ENCODE data around the gene TIGD6. TPM values are rescaled to one million over a fixed set of nuclear protein-coding genes. Genes with fewer than 3 reads are reported as not detected.
A peak's percentile ranks its signal among the peaks of the same experiment; 100 is the strongest.

Gene TIGD6
- total RNA-seq, 2 donors from 2014 or later: 1.6 to 2.3 TPM

GRCh38 chr5:149966946-149967345 lies 33.5 kb downstream of the TIGD6 start:
- DNase-seq (ENCODE audit: low spot score): no peak
- Histone ChIP-seq H3K4me1 (peaks cover 0 to under 1% of the 10 kb centered on the region in 2 donors), H3K36me3 (no peaks in the 10 kb centered on the region), H3K4me3 (no peak overlapping the region), H3K27ac (no peak overlapping the region), H3K9me3 (no peaks in the 10 kb centered on the region), H3K27me3 (no peaks in the 10 kb centered on the region)
- TF ChIP-seq, protein P1, sequence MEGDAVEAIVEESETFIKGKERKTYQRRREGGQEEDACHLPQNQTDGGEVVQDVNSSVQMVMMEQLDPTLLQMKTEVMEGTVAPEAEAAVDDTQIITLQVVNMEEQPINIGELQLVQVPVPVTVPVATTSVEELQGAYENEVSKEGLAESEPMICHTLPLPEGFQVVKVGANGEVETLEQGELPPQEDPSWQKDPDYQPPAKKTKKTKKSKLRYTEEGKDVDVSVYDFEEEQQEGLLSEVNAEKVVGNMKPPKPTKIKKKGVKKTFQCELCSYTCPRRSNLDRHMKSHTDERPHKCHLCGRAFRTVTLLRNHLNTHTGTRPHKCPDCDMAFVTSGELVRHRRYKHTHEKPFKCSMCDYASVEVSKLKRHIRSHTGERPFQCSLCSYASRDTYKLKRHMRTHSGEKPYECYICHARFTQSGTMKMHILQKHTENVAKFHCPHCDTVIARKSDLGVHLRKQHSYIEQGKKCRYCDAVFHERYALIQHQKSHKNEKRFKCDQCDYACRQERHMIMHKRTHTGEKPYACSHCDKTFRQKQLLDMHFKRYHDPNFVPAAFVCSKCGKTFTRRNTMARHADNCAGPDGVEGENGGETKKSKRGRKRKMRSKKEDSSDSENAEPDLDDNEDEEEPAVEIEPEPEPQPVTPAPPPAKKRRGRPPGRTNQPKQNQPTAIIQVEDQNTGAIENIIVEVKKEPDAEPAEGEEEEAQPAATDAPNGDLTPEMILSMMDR (IDR thresholded peaks at IDR 0.05): no peak

DNA sequence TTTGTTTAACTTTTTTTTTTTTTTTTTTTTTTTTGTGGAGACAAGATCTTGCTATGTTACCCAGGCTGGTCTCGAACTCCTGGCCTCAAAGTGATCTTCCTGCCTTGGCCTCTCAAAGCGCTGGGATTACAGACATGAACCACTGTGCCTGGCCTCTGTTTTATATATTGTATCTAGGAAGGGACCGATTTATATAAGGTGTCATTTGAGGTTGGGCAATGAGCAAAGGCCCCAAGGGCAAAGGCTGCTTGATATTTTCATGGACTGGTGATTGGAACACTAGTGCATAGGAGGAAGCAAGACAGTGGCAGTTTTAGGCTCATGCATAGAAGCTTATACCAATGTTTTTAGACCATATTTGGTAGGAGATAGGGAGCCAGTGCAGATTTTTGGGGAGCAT lies 36.7 kb downstream of the TIGD6 start:
- Histone ChIP-seq H3K9me3 (no peaks in the 10 kb centered on the region), H3K27ac (no peak overlapping the region), H3K36me3 (no peaks in the 10 kb centered on the region), H3K4me1 (peaks cover 0 to 19% of the 10 kb centered on the region in 2 donors), H3K4me3 (no peak overlapping the region), H3K27me3 (no peaks in the 10 kb centered on the region)
- DNase-seq (ENCODE audit: low spot score): no peak
- TF ChIP-seq, protein P1 (IDR thresholded peaks at IDR 0.05): no peak

GRCh38 chr5:149962601-149963300 lies 37.7 kb downstream of the TIGD6 start:
- no peaks in the 10 kb centered on the region for H3K9me3 ChIP-seq
- no peak overlapping the region for H3K4me3 ChIP-seq
- DNase-seq (ENCODE audit: low spot score): no peak
- H3K27ac ChIP-seq: no peak overlapping the region
- TF ChIP-seq, protein P1 (IDR thresholded peaks at IDR 0.05): no peak
- H3K4me1 ChIP-seq: peaks cover 0 to 19% of the 10 kb centered on the region in 2 donors
- H3K27me3 ChIP-seq: no peaks in the 10 kb centered on the region
- no peaks in the 10 kb centered on the region for H3K36me3 ChIP-seq

DNA sequence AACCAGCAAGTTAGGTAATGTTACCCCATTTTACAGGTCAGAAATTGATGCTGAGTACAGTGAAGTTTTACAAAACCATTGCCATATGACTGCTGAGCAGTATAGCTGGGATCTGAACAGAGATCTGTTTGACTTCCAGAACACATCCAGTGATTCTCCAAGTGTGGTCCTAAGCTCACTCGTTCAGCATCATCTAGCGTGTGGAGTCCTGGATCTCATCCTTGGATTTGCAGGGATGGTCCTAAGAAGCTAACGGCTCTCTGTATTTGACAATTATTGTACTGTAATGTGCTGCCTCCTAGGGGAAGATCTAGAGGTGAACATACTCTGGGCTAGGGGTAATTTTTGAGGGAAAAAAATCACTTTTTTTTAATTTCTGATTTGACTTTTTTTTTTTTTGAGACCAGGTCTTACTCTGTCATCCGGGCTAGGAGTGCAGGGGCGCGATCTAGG lies 38.5 kb downstream of the TIGD6 start:
- Histone ChIP-seq H3K4me3 (no peak overlapping the region), H3K27ac (no peak overlapping the region), H3K27me3 (no peaks in the 10 kb centered on the region), H3K4me1 (peaks cover 0 to 19% of the 10 kb centered on the region in 2 donors), H3K36me3 (no peaks in the 10 kb centered on the region), H3K9me3 (no peaks in the 10 kb centered on the region)
- DNase-seq (ENCODE audit: low spot score): no peak
- TF ChIP-seq, protein P1 (IDR thresholded peaks at IDR 0.05): peak; percentile 28 to 60

GRCh38 chr5:149961186-149961685 lies 39.2 kb downstream of the TIGD6 start:
- TF ChIP-seq, protein P1 (IDR thresholded peaks at IDR 0.05): no peak
- Histone ChIP-seq H3K27ac (peak overlapping the region; percentile 76 to 88), H3K9me3 (no peaks in the 10 kb centered on the region), H3K27me3 (no peaks in the 10 kb centered on the region), H3K4me1 (peaks cover 0 to 19% of the 10 kb centered on the region in 2 donors), H3K4me3 (peak overlapping the region; percentile 78 to 85), H3K36me3 (no peaks in the 10 kb centered on the region)
- no peak for DNase-seq (ENCODE audit: low spot score)
